Loucy (cell line): ENCODE data around the gene MVD.

Experiments
- H2AFZ ChIP-seq: fragments of 200-600 bp; sonication (generic); 2 replicates; pipeline ENCODE4 v1.6.0; 2016; ENCODE audit warnings: antibody characterized with exemption, mild to moderate bottlenecking, low read length, moderate library complexity
- H3F3A ChIP-seq: fragments of 200-600 bp; 2 replicates; pipeline ENCODE4 v1.6.0; 2016; ENCODE audit warnings: antibody characterized with exemption, low read depth, mild to moderate bottlenecking
- H3K27me3 ChIP-seq: fragments of 200-600 bp; sonication (generic); 2 replicates; pipeline ENCODE4 v1.6.1; 2014; ENCODE audit warnings: low read length, mild to moderate bottlenecking; ENCODE audit not compliant: insufficient read depth, poor library complexity, severe bottlenecking
- H3K36me3 ChIP-seq: fragments of 200-600 bp; sonication (generic); 2 replicates; pipeline ENCODE4 v1.6.1; 2016; ENCODE audit warnings: low read length; ENCODE audit not compliant: insufficient read depth
- H3K4me1 ChIP-seq: fragments of 200-600 bp; sonication (generic); 2 replicates; pipeline ENCODE4 v1.5.1; 2014; ENCODE audit warnings: low read length, mild to moderate bottlenecking; ENCODE audit not compliant: insufficient read depth, poor library complexity, severe bottlenecking
- H3K4me2 ChIP-seq: fragments of 200-600 bp; sonication (generic); 2 replicates; pipeline ENCODE4 v1.6.0; 2014; ENCODE audit warnings: antibody characterized with exemption, low read length, low read depth, mild to moderate bottlenecking; ENCODE audit not compliant: poor library complexity, severe bottlenecking
- H3K4me3 ChIP-seq: fragments of 200-600 bp; sonication (generic); 2 replicates; pipeline ENCODE4 v1.5.1; 2014; ENCODE audit warnings: low read length, mild to moderate bottlenecking, mixed read lengths; ENCODE audit not compliant: poor library complexity, severe bottlenecking
- H3K79me2 ChIP-seq: fragments of 200-600 bp; sonication (generic); 2 replicates; pipeline ENCODE4 v1.6.1; 2014; ENCODE audit warnings: low read length; ENCODE audit not compliant: insufficient read depth
- H3K9ac ChIP-seq: fragments of 200-600 bp; sonication (generic); 2 replicates; pipeline ENCODE4 v1.6.0; 2014; ENCODE audit warnings: mild to moderate bottlenecking, low read depth, low read length, moderate library complexity; ENCODE audit not compliant: poor library complexity, severe bottlenecking
- H3K9me2 ChIP-seq: fragments of 200-600 bp; sonication (generic); replicated peaks from 2 replicates; pipeline ENCODE4 v1.6.1; 2016; ENCODE audit warnings: low read depth, low read length, mixed read lengths
- H3K9me3 ChIP-seq: fragments of 200-600 bp; sonication (generic); 2 replicates; pipeline ENCODE4 v1.6.1; 2014; ENCODE audit warnings: mild to moderate bottlenecking, antibody characterized with exemption, low read length, low read depth; ENCODE audit not compliant: insufficient read depth
- H4K20me1 ChIP-seq: fragments of 200-600 bp; sonication (generic); 2 replicates; pipeline ENCODE4 v1.6.0; 2014; ENCODE audit warnings: antibody characterized with exemption, low read length, mild to moderate bottlenecking; ENCODE audit not compliant: insufficient read depth, poor library complexity, severe bottlenecking
- EZH2phosphoT487 ChIP-seq: fragments of 200-600 bp; IDR thresholded peaks from 2 replicates; pipeline ENCODE4 v1.6.1; 2018; ENCODE audit warnings: antibody characterized with exemption, mild to moderate bottlenecking, moderate library complexity, borderline replicate concordance
- TF ChIP-seq, protein P1 (sequence below): fragments of 200-600 bp; sonication (generic); conservative IDR thresholded peaks from 2 replicates; pipeline ENCODE4 v1.5.1; 2014; ENCODE audit warnings: mild to moderate bottlenecking, antibody characterized with exemption, low read length

MVD gene

GRCh38 chr16:88653101-88653500 lies 9.8 kb downstream of the MVD start:
- H4K20me1 ChIP-seq: peaks cover 12% of the 10 kb centered on the region
- no peaks in the 10 kb centered on the region for H3F3A ChIP-seq
- no peaks in the 10 kb centered on the region; the same call in 1 of the 2 replicates for H3K36me3 ChIP-seq
- no peak overlapping the region for H3K4me2 ChIP-seq
- peaks cover 20% of the 10 kb centered on the region for H3K79me2 ChIP-seq
- peaks cover 5% of the 10 kb centered on the region for H3K4me1 ChIP-seq
- no peak overlapping the region for H2AFZ ChIP-seq
- H3K9me2 ChIP-seq: no peaks in the 10 kb centered on the region
- no peak overlapping the region for H3K9ac ChIP-seq
- H3K27me3 ChIP-seq: no peaks in the 10 kb centered on the region
- TF ChIP-seq, protein P1, sequence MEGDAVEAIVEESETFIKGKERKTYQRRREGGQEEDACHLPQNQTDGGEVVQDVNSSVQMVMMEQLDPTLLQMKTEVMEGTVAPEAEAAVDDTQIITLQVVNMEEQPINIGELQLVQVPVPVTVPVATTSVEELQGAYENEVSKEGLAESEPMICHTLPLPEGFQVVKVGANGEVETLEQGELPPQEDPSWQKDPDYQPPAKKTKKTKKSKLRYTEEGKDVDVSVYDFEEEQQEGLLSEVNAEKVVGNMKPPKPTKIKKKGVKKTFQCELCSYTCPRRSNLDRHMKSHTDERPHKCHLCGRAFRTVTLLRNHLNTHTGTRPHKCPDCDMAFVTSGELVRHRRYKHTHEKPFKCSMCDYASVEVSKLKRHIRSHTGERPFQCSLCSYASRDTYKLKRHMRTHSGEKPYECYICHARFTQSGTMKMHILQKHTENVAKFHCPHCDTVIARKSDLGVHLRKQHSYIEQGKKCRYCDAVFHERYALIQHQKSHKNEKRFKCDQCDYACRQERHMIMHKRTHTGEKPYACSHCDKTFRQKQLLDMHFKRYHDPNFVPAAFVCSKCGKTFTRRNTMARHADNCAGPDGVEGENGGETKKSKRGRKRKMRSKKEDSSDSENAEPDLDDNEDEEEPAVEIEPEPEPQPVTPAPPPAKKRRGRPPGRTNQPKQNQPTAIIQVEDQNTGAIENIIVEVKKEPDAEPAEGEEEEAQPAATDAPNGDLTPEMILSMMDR: no peak
- no peak for TF ChIP-seq EZH2phosphoT487
- H3K9me3 ChIP-seq: no peaks in the 10 kb centered on the region
- H3K4me3 ChIP-seq: no peak overlapping the region

- Histone ChIP-seq H3K4me1 (peaks cover 5% of the 10 kb centered on the region), H3K9me3 (no peaks in the 10 kb centered on the region), H4K20me1 (peaks cover 12% of the 10 kb centered on the region), H3K27me3 (no peaks in the 10 kb centered on the region), H3K4me2 (no peak overlapping the region), H2AFZ (no peak overlapping the region), H3K9me2 (no peaks in the 10 kb centered on the region), H3F3A (no peaks in the 10 kb centered on the region), H3K79me2 (peaks cover 23% of the 10 kb centered on the region), H3K36me3 (no peaks in the 10 kb centered on the region; the same call in 1 of the 2 replicates), H3K4me3 (no peak overlapping the region), H3K9ac (no peak overlapping the region)
- no peak for TF ChIP-seq EZH2phosphoT487
- TF ChIP-seq, protein P1: no peak
Measured at GRCh38 chr16:88652762-88653063, 10.2 kb downstream of the MVD start.

- H2AFZ ChIP-seq: no peak overlapping the region
- no peak for TF ChIP-seq EZH2phosphoT487
- TF ChIP-seq, protein P1: no peak
- no peaks in the 10 kb centered on the region for H3F3A ChIP-seq
- peak overlapping the region; percentile 50 for H3K9ac ChIP-seq
- H4K20me1 ChIP-seq: peaks cover 12% of the 10 kb centered on the region
- H3K27me3 ChIP-seq: no peaks in the 10 kb centered on the region
- peaks cover 23% of the 10 kb centered on the region for H3K79me2 ChIP-seq
- H3K36me3 ChIP-seq: no peaks in the 10 kb centered on the region; the same call in 1 of the 2 replicates
- H3K4me2 ChIP-seq: peak overlapping the region; percentile 96
- H3K4me1 ChIP-seq: peaks cover 5% of the 10 kb centered on the region
- no peaks in the 10 kb centered on the region for H3K9me3 ChIP-seq
- no peaks in the 10 kb centered on the region for H3K9me2 ChIP-seq
- peak overlapping the region; percentile 89 for H3K4me3 ChIP-seq
Measured at GRCh38 chr16:88651989-88652761, 10.7 kb downstream of the MVD start.
